ENCODE measurements around the gene CBR1. TPM values are rescaled to one million over a fixed set of nuclear protein-coding genes. Genes with fewer than 3 reads are reported as not detected.

Gene CBR1
- total RNA-seq, 2 donors from 2014 or later: 174 to 186 TPM

- H3K27me3 ChIP-seq (replicated peaks; ENCODE audit: insufficient read depth): no peaks in the 10 kb centered on the region
- peaks cover 4% of the 10 kb centered on the region for H3K36me3 ChIP-seq
- no peak overlapping the region for H3K27ac ChIP-seq
- H3K9me3 ChIP-seq: no peaks in the 10 kb centered on the region
- DNase-seq (ENCODE audit: low spot score) (no peak), ATAC-seq (ENCODE audit: insufficient number of reproducible peaks, low FRiP score, low read depth) (no peak)
- H3K4me1 ChIP-seq (ENCODE audit: control insufficient read depth in 1 of 2, low read depth in 2 of 2): peaks cover 8 to 12% of the 10 kb centered on the region in 2 donors
- no peak overlapping the region for H3K4me3 ChIP-seq
- no peak for TF ChIP-seq CTCF (IDR thresholded peaks at IDR 0.05)
These were observed 7.2 kb downstream of the CBR1 start for GRCh38 chr21:36076878-36077655.

GRCh38 chr21:36077758-36078157, 7.9 kb downstream of the CBR1 start:
- no peak overlapping the region for H3K4me3 ChIP-seq
- DNase-seq (ENCODE audit: low spot score): no peak
- no peaks in the 10 kb centered on the region for H3K27me3 ChIP-seq (replicated peaks; ENCODE audit: insufficient read depth)
- no peak for TF ChIP-seq CTCF (IDR thresholded peaks at IDR 0.05)
- H3K4me1 ChIP-seq (ENCODE audit: control insufficient read depth in 1 of 2, low read depth in 2 of 2): peaks cover 3 to 8% of the 10 kb centered on the region in 2 donors
- H3K9me3 ChIP-seq: no peaks in the 10 kb centered on the region
- H3K36me3 ChIP-seq: no peaks in the 10 kb centered on the region
- no peak overlapping the region for H3K27ac ChIP-seq
- no peak for ATAC-seq (ENCODE audit: insufficient number of reproducible peaks, low FRiP score, low read depth)

GRCh38 chr21:36079010-36079649, 9.3 kb downstream of the CBR1 start:
- H3K9me3 ChIP-seq: no peaks in the 10 kb centered on the region
- no peak overlapping the region for H3K27ac ChIP-seq
- DNase-seq (ENCODE audit: low spot score) (no peak), ATAC-seq (ENCODE audit: insufficient number of reproducible peaks, low FRiP score, low read depth) (no peak)
- no peak overlapping the region for H3K4me3 ChIP-seq
- no peaks in the 10 kb centered on the region for H3K4me1 ChIP-seq (ENCODE audit: control insufficient read depth in 1 of 2, low read depth in 2 of 2)
- no peak for TF ChIP-seq CTCF (IDR thresholded peaks at IDR 0.05)
- no peaks in the 10 kb centered on the region for H3K36me3 ChIP-seq
- H3K27me3 ChIP-seq (replicated peaks; ENCODE audit: insufficient read depth): no peaks in the 10 kb centered on the region

GRCh38 chr21:36079671-36080070, 9.8 kb downstream of the CBR1 start:
- Histone ChIP-seq H3K9me3 (no peaks in the 10 kb centered on the region), H3K4me1 (ENCODE audit: control insufficient read depth in 1 of 2, low read depth in 2 of 2) (no peaks in the 10 kb centered on the region), H3K4me3 (no peak overlapping the region), H3K36me3 (no peaks in the 10 kb centered on the region), H3K27me3 (replicated peaks; ENCODE audit: insufficient read depth) (no peaks in the 10 kb centered on the region), H3K27ac (no peak overlapping the region)
- DNase-seq (ENCODE audit: low spot score) (no peak), ATAC-seq (ENCODE audit: insufficient number of reproducible peaks, low FRiP score, low read depth) (no peak)
- no peak for TF ChIP-seq CTCF (IDR thresholded peaks at IDR 0.05)

DNA sequence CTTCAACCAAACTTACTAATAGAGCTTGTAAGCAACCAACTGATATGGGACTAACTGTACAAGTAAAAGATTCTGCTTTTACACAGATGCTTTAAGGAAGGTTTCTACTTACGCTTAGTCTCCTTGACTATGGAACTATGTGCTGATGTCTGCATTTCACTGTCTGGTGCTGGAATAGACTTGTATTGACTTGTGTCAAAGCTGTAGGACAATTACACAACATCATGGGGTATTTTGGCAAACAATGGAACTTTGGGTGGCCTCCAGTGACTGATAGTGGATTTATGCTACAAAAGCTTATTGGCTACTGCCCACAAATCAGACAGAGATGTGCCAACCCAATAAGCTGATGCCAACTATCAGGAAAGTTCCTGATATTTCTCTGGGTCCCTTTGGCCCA, 10.6 kb downstream of the CBR1 start:
- DNase-seq (ENCODE audit: low spot score) (no peak), ATAC-seq (ENCODE audit: insufficient number of reproducible peaks, low FRiP score, low read depth) (no peak)
- Histone ChIP-seq H3K9me3 (no peaks in the 10 kb centered on the region), H3K4me3 (no peak overlapping the region), H3K36me3 (no peaks in the 10 kb centered on the region), H3K27me3 (replicated peaks; ENCODE audit: insufficient read depth) (no peaks in the 10 kb centered on the region), H3K4me1 (ENCODE audit: control insufficient read depth in 1 of 2, low read depth in 2 of 2) (no peaks in the 10 kb centered on the region), H3K27ac (no peak overlapping the region)
- no peak for TF ChIP-seq CTCF (IDR thresholded peaks at IDR 0.05)
